GM21526 (cell line): ENCODE measurements around the gene SERHL2.
A peak's percentile ranks its signal among the peaks of the same experiment; 100 is the strongest.
"Not testable (repeated sequence)": the region's sequence is repeated elsewhere in the genome, so short reads cannot be mapped to it uniquely, and the experiment has no call there.

Experiments
- ATAC-seq: cut with Tn5 transposase; IDR thresholded peaks from one replicate; pipeline ENCODE4 v1.9.1; 2021; ENCODE audit warnings: moderate library complexity; ENCODE audit not compliant: unreplicated experiment, low FRiP score

The SERHL2 gene

GRCh38 chr22:42553475-42554361 is at the start of gene SERHL2:
Gene SERHL2 (plus strand): TSS chr22:42553956. CDS start chr22:42554021, 65 bp downstream.
- peak; percentile 53 for ATAC-seq

- not testable (repeated sequence) for ATAC-seq
Observed at GRCh38 chr22:42508327-42508974, 45.3 kb upstream of the SERHL2 start.

GRCh38 chr22:42508975-42509364 is 44.8 kb upstream of the SERHL2 start:
- not testable (repeated sequence) for ATAC-seq

- no peak for ATAC-seq
Observed at GRCh38 chr22:42509548-42509947, 44.2 kb upstream of the SERHL2 start.

GRCh38 chr22:42511401-42511891 is 42.3 kb upstream of the SERHL2 start:
- no peak for ATAC-seq

GRCh38 chr22:42512273-42512990 is 41.3 kb upstream of the SERHL2 start:
- ATAC-seq, result not testable (repeated sequence)

GRCh38 chr22:42514331-42514730 is 39.4 kb upstream of the SERHL2 start:
- ATAC-seq, result not testable (repeated sequence)

GRCh38 chr22:42515304-42515703 is 38.5 kb upstream of the SERHL2 start:
- ATAC-seq, result not testable (repeated sequence)

- no peak for ATAC-seq
Observed at GRCh38 chr22:42515896-42516295, 37.9 kb upstream of the SERHL2 start.

GRCh38 chr22:42517103-42517502 is 36.7 kb upstream of the SERHL2 start:
- ATAC-seq, result not testable (repeated sequence)

- not testable (repeated sequence) for ATAC-seq
Observed at GRCh38 chr22:42518638-42519524, 34.9 kb upstream of the SERHL2 start.

GRCh38 chr22:42519525-42520401 is 34.0 kb upstream of the SERHL2 start, which contains the start of gene RRP7A:
Gene RRP7A (minus strand): TSS chr22:42519796. CDS start chr22:42519786, 10 bp downstream.
- ATAC-seq, result peak; percentile 58

GRCh38 chr22:42521228-42521546 is 32.6 kb upstream of the SERHL2 start:
- no peak for ATAC-seq

GRCh38 chr22:42522546-42522945 is 31.2 kb upstream of the SERHL2 start:
- no peak for ATAC-seq

GRCh38 chr22:42528591-42529307 is 25.0 kb upstream of the SERHL2 start:
- ATAC-seq, result no peak

GRCh38 chr22:42529435-42529834 is 24.3 kb upstream of the SERHL2 start:
- ATAC-seq, result not testable (repeated sequence)

GRCh38 chr22:42531401-42532084 is 22.2 kb upstream of the SERHL2 start:
- not testable (repeated sequence) for ATAC-seq

- ATAC-seq, result no peak
Observed at GRCh38 chr22:42533638-42533977, 20.1 kb upstream of the SERHL2 start.
